Measurements from ENCODE around the gene LRRC8D.
"Not testable (repeated sequence)": the region's sequence is repeated elsewhere in the genome, so short reads cannot be mapped to it uniquely, and the experiment has no call there.

LRRC8D gene

DNA sequence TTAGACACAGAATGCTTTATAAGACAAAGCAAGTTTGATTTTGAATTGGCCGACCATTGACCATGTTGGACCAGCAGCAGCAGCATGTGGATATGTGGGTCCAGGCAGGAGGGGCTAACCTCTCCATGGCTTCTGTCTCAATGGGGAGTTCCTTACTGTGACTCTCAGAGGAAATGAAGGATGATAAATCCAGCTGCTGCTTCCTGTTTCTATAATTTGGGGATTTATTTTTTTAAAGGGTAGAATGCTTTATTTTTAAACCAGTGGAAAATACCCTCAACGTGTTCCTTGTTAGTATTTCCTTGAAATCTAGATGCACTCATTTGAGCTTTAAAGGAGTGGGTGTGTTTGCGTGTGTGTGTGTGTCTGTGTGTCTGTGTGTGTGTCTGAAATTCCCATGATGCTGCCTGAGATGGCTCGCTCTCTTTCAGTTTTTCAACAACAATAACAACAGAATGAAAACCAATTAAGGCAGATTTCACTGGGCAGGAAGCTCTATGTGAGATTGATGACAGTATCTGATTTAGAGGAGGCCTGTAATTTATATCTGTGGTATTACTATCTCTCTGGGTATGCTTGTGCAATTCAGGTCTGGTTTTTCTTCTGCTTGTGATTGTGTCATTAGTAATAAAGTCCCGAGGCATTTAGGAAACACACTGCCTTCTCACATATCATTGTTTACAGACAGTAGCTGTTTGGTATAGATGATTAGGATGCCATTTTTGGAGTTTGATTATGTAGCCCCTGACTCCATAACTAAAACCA is 88.0 kb downstream of the LRRC8D start:
- DNase-seq (ENCODE audit: low read depth in 1 of 2, low spot score in 1 of 2): no peak

DNA sequence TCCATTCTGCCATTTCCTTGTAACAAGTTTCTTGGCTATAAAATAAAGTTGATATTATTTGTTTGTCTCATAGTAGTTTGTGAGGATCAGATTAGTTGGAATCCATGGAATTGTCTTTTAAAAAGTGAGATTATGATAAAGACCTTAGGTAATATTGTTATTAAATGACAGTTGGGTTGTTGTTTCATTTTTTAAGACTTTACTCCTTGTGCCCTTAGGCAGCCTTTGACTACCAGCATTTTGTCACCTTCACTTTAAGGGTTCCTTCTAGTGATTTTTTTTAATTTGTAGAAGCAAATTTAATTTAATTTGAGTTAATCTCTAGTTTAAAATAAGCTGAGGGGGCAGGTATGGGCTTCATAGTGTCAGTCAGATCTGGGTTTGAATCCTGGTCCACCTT is 89.4 kb downstream of the LRRC8D start:
- DNase-seq (ENCODE audit: low read depth in 1 of 2, low spot score in 1 of 2): no peak

DNA sequence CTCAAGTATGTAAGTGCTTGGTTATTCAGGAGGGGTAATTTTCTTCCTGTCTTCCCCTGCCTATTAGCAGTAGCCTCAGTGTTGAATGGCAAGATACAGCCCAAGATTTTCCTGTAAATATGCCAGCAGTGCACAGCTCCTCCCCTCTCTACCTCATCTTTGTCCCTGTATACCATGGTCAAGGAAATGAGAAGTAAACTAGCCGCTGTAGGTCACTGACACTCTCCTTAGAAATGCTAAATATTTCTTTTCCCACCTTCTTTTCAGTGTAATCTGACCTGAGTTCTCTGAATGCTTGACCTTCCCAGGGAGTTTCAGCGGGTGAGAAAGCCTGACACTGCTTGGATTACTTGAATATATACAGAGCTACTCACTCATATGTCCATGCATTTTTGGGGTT is 89.9 kb downstream of the LRRC8D start:
- no peak for DNase-seq (ENCODE audit: low read depth in 1 of 2, low spot score in 1 of 2)

DNA sequence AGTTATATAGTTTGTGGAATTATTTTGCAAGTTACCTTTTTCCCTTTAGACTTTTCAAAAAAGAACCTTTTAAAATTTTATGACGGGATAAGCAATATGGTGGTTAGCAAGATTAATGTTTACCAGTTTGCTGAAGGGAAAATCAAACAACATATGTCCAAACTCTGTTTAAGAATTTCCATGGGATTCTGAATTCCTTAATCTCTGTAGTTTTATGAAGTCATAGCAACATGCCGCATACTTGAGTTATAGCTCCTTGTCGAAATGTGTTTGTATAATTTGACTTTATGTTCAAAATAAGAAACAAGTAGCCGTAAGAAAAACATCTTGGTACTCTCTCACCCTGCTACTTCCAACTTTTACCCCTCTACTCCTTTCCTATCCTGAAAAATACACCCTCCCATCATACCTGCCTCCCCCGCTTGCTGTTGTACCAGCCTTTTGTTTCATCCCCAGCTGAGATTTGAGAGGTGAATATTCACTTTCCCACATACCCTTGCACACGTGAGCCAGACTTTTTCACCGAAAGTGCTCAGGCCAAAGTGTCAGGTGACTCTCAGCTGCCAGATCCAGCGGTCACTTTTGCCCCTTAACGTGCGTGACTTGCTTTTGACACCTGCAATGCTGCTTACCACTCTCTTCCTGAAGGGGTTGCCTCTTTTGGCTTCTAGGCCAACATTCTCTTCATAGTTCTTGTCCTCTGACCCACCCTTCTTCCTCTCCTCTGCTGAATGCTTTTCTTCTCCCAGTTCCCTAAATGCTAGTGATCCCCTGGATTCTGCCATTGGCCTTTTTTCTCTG is 90.6 kb downstream of the LRRC8D start:
- DNase-seq (ENCODE audit: low read depth in 1 of 2, low spot score in 1 of 2): no peak

DNA sequence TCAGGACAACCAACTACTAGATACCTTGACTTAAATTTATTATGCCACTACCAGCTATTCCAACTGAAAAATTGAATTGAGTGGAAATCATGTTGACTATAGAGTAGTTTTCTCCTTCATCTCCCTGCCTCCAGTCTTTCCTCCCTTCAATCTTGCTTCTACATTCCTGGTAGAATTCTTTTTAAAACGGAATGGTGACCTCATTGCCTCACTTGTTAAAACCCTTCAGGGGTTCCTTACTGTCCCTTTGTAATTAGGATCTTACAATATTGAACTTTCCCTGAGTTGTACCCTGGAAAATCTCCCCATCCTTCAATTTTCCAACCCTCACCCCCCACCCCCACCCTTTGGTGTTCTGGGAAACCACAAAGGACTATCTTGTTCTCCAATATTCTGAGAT is 91.2 kb downstream of the LRRC8D start:
- DNase-seq (ENCODE audit: low read depth in 1 of 2, low spot score in 1 of 2): no peak

DNA sequence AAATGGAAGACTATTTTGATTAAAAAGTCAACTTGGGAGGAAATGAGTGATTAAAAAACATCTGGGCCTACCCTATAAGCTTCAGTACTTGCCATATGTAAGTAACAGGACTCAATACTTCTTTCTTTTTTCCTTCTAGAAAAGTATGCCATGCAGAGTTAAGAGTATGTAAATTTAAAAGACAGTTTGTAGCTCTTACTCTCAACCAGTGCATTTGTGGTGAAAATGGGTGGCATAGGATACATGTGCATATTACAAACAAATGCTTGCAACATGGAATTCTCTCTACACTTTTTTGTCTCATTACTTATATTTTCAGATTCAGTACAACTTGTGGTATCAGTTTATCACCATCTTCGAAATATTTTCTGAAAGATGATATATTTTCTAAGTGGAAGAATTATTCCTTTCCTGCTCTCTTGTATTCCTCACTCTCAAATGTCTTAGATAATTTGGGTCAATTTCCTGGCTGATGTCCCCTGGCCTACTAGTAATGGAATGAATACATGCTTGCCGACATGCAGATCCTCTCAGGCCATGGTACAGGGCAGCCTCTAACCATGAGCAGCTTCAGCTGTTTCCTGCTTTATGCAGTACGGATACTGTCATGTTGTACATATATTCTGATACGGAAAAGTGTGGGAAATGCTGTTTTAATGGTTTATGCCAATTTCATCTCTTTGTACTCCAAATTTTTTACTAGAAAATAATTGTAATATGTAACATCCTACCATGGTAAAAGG is 92.7 kb downstream of the LRRC8D start:
- no peak for DNase-seq (ENCODE audit: low read depth in 1 of 2, low spot score in 1 of 2)

DNA sequence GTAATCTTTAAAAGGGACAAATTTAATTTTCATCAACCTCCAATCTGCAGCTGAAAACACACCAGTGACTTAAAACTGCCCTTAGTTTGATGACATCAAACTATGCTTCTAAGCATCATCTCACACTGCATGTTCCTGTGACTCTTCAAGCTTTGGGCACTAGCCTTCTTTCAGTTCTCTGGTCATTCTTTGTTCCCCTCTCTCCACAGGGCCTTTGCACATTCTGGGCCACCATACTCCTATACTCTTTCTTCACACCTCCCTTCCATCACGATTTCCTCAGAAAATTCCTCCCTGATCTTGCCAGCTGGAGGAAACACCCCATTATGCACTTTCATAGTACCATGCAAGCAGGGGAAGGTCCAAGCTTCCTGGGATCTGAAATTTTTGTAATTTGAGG is 96.5 kb downstream of the LRRC8D start:
- DNase-seq (ENCODE audit: low read depth in 1 of 2, low spot score in 1 of 2): no peak

DNA sequence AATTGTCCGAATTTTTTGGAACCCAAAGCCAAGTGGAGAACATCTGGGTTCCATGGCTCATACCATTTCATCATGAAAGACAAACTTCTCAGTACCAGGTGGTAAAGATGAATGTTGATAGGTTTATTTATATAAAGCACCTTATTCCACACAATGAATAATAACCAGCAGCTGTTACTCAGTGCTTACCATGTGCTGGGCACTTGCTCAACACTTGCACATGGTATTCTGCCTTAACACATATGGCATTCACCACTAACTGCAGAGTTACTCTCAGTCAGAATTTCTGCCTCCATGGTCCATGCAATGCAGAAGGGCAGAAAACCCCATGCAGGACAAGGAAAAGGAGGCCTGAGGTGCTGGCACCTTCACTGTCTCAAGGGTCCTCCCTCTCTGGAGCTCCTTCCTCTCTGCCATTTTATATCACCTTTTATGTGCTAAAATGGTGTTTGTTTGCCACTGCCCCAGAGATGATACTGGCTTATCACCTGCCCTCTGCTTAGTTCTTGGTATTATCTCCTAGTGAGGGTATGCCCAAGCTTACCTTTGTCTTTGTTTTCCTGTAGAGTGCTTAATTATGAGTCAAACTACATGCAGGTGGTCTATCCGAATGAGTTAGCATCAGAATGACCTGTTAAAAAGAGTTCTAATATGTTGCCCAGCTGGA is 97.4 kb downstream of the LRRC8D start:
- DNase-seq (ENCODE audit: low read depth in 1 of 2, low spot score in 1 of 2): no peak

DNA sequence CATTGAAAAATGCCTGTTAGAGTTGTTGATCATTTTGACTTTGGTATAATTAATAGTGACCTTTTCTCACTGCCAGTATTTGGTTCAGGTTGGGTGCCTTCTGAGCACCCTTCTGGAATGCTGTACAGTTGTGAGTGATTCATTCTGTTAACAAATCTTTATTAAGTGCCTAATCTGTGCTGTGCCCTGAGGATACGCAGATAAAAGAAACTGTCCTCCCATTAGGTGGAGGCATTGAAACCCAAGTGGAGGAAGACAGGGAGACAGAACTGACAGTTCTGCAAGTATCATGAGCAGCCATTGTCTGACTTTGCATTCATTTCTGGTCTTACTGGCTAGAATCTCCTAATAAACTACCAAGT is 97.9 kb downstream of the LRRC8D start:
- DNase-seq (ENCODE audit: low read depth in 1 of 2, low spot score in 1 of 2): no peak

DNA sequence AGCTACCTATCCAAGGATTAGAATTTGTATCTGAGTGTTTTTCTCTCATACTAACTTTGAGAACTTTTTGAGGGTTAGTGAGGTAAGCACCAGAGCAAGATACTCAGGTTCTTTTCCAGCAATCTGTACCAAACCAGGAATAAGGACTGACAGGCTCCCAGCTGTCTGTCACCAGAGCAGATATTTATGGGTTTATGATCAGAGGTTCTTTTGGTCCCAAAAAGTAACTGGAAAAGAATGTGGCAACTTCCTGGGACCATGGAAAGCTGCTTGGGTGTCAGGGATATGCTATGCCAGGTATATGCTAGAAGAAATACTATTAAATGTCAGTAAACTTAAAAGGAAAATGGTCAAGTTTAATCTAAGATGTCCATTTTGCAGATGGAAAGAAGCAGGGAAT is 98.3 kb downstream of the LRRC8D start:
- DNase-seq (ENCODE audit: low read depth in 1 of 2, low spot score in 1 of 2): no peak

DNA sequence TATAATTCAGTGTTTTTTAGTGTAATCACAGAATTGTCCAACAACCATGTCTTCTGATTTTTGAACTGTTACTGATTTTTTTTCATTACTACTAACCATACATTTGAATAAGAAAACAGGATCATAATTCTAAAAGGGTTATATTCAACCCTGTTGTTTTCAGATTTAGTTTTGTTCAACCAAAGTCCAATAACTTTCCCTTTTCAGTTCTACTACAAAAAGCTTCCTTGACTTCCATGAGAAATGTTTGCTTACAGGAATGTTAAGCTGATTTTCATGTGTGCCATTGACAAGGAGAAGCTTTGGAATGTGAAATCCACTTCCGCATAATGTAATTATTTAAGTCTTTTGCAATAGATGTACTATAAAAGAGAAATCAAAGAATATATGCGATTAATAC is 102.1 kb downstream of the LRRC8D start:
- DNase-seq (ENCODE audit: low read depth in 1 of 2, low spot score in 1 of 2): no peak

DNA sequence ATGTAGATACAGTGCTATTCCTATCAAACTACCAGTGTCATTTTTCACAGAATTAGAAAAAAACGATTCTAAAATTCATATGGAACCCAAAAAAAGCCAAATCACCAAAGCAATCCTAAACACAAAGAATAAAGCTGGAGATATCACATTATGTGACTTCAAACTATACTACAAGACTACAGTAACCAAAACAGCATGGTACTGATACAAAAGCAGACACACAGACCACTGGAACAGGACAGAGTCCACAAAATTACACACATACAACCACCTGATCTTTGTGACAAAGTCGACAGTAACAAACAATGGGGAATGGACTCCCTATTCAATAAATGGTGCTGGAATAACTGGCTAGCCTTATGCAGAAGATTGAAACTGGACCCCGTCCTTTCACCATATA is 102.7 kb downstream of the LRRC8D start:
- no peak for DNase-seq (ENCODE audit: low read depth in 1 of 2, low spot score in 1 of 2)

DNA sequence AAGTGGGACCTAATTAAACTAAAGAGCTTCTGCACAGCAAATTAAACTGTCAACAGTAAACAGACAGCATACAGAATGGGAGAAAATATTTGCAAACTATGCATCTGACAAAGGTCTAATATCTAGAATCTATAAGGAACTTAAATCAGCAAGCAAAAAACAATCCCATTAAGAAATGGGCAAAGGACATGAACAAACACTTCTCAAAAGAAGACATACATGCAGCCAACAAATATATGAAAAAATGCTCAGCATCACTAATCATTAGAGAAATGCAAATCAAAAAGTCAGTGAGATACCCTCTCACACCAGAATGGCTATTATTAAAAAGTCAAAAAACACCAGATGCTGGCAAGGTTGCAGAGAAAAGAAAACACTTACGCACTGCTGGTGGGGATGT is 103.2 kb downstream of the LRRC8D start:
- not testable (repeated sequence) for DNase-seq (ENCODE audit: low read depth in 1 of 2, low spot score in 1 of 2)

DNA sequence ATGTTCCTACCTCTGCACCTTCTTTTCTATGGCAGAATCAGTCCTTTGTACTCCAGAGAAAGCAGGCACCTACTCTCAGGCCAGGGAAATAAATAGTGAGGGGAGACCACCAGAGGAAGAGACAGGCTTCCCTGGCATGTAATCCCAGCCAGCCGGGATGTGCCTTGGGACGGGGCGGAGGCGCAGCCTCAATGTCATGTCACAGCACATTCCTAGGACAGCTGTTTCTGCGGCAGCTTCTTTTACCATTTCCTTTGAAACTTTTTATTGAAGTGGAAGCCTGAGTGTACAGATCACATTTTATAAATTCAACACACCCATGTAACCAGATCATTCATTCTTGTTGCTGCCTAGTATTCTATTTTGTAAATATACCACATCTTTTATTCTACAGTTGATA is 106.2 kb downstream of the LRRC8D start:
- DNase-seq (ENCODE audit: low read depth in 1 of 2, low spot score in 1 of 2): no peak

DNA sequence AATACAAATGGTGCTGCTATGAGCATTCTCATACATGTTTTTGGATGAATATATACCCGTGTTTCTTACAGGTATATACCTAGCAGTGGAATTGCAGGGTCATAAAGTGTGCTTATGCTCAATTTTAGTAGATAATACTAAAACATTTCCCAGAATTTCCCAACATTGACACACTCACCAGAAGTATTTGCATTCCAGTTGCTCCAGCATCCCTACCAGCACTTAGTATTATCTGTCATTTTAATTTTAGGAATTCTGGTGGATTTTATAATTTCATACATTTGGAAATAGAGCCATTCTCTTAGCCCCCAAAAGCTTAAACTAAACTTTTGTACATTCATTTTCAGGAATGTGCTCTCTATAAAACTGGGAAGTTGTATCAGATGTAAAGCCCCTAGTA is 106.6 kb downstream of the LRRC8D start:
- DNase-seq (ENCODE audit: low read depth in 1 of 2, low spot score in 1 of 2): no peak

DNA sequence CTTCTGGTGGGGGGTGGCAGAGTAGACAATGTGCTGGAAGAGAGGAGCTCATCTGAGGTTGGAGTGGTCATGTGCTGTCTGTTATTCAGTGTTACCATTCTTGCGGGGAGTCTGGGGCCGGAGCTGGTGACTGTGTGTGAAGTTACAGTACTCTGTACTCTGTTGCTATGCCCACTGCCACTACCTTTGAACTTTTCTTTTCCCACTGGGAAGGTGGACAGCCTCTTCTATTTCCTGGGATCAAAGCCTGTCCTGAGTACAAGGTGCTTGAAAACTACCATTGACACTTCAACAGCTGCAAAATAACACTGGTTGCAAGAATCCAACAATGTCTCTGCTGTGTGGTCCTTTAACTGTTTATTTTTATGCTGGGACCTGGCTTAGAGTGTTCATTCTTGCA is 107.7 kb downstream of the LRRC8D start:
- DNase-seq (ENCODE audit: low read depth in 1 of 2, low spot score in 1 of 2): no peak

DNA sequence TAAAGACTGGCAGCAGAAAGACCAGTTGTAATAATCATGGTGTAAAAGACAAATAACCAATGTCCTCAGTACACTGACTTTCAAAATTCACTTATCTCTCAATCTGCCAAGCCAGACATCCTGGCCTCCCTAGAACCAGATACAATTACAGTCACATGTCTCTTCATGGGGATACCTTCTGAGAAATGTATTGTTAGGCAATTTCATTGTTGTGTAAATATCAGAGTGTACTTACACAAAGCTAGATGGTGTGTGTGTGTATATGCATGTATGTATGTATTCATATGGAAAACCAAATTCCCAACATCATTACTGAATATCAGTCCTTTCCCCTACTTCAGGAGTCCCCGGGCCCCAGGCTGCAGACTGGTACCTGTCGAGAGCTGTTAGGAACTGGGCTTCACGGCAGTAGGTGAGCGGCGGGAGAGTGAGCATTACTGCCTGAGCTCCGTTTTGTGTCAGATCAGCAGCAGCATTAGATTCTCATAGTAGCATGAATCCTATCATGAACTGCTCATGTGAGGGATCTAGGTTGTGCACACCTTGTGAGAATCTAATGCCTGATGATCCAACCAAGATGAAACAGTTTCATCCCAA is 108.7 kb downstream of the LRRC8D start:
- DNase-seq (ENCODE audit: low read depth in 1 of 2, low spot score in 1 of 2): no peak

DNA sequence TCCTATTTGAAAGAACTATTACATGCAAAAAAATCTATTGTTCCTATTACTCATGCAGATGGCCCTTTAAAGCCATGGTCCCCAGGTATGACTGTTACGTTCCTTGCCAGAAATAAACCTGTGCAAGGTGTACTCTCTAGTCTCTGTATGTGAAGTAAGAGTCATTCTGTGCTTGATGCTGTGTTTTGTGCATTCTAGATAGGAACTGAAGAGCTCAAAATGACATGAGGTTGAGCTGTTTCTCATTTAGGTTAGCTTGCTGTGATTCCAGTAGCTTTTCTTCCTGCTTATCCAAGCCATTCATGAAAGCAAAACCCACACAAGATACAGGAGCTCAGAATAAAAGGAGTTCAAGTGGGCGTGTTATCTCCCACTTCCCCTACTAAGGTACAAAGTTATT is 109.7 kb downstream of the LRRC8D start:
- DNase-seq (ENCODE audit: low read depth in 1 of 2, low spot score in 1 of 2): no peak

DNA sequence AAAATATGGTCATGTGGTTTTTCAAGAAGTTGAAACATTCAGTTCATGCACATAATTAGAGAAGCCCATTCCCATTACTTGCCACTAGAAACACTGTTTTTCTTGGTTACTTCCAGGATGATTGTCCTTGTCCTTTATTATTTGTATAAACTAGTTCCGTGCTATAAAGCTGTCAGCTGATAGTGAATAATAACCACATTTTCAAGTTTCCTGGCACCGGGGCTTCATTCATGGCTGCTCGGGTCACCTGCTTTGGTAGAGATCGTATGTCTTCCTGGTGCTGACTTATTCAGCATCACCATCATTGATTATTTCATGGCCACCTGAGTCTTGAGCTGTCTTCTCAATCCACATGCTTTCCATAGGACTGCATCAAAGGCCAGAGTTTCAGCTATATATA is 111.1 kb downstream of the LRRC8D start:
- no peak for DNase-seq (ENCODE audit: low read depth in 1 of 2, low spot score in 1 of 2)

DNA sequence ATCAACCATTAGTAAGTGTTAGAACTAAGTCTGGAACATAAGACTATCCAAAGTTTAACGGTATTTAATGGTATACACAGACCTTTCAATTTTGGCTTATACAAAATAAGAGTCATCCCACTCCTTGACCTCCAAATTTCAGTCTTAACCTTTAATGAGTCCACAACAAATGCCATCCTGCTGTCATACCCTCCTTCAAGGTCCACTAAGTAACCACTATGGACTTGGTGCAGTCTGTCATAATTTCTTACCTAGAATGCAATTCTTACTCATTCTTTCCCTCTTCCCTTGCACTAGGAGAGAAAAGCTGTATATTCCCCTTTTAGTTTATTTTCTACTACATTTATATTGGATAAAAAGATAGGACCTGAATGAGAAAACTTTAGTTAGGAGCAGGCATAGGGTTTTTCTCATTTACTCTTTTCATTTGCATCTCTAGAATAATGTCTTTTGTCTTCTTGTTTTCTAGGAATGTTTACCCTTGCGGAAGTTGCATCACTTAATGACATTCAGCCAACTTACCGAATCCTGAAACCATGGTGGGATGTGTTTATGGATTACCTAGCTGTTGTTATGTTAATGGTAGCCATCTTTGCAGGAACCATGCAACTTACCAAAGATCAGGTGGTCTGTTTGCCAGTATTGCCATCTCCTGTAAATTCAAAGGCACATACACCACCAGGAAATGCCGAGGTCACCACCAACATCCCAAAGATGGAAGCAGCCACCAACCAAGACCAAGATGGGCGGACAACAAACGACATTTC is 111.9 kb downstream of the LRRC8D start:
- no peak for DNase-seq (ENCODE audit: low read depth in 1 of 2, low spot score in 1 of 2)

Measured in stimulated activated CD4-positive, alpha-beta T cell treated with anti-CD3 and anti-CD28 coated beads, Interleukin-15, amount 100 ng/mL, for 1 hour (primary cell).